Osteoblast (primary cell): ENCODE data around the gene DUT. TPM values are rescaled to one million over a fixed set of nuclear protein-coding genes. Genes with fewer than 3 reads are reported as not detected.
A peak's percentile ranks its signal among the peaks of the same experiment; 100 is the strongest.

ENCODE experiments used
- DNase-seq: peaks from one replicate; pipeline ENCODE4 v3.0.0; 2011; ENCODE audit warnings: low spot score, mixed read lengths; ENCODE audit not compliant: insufficient read length; ENCODE audit errors: missing footprints
- H2AFZ ChIP-seq: 2 replicates; pipeline ENCODE4 v1.6.0; 2011; ENCODE audit warnings: mild to moderate bottlenecking, low read length
- H3K27ac ChIP-seq: 2 replicates; pipeline ENCODE4 v1.5.1; 2011; ENCODE audit warnings: mild to moderate bottlenecking, low read depth, low read length, moderate library complexity
- H3K27me3 ChIP-seq: 2 replicates; pipeline ENCODE4 v1.6.0; 2012; ENCODE audit warnings: mild to moderate bottlenecking, control low read depth, inconsistent platforms, low read length, moderate library complexity; ENCODE audit not compliant: insufficient read depth
- H3K36me3 ChIP-seq: 2 replicates; pipeline ENCODE4 v1.5.1; 2011; ENCODE audit warnings: mild to moderate bottlenecking, low read length, control low read depth, moderate library complexity; ENCODE audit not compliant: insufficient read depth
- H3K4me1 ChIP-seq: 2 replicates; pipeline ENCODE4 v1.5.1; 2011; ENCODE audit warnings: mild to moderate bottlenecking, low read length, control low read depth, moderate library complexity; ENCODE audit not compliant: insufficient read depth
- H3K4me2 ChIP-seq: 2 replicates; pipeline ENCODE4 v1.6.0; 2011; ENCODE audit warnings: mild to moderate bottlenecking, low read length; ENCODE audit not compliant: insufficient read depth
- H3K4me3 ChIP-seq: fragments of 200-600 bp; sonication (generic); 3 replicates; pipeline ENCODE4 v1.5.1; 2012; ENCODE audit warnings: mild to moderate bottlenecking, low read length, inconsistent platforms; ENCODE audit not compliant: insufficient read depth
- H3K79me2 ChIP-seq: 2 replicates; pipeline ENCODE4 v1.6.0; 2012; ENCODE audit warnings: mild to moderate bottlenecking, low read length, control low read depth, inconsistent platforms; ENCODE audit not compliant: insufficient read depth
- H3K9me3 ChIP-seq: 2 replicates; pipeline ENCODE4 v1.5.1; 2011; ENCODE audit warnings: low read depth, low read length, control low read depth
- H4K20me1 ChIP-seq: 2 replicates; pipeline ENCODE4 v1.6.0; 2012; ENCODE audit warnings: mild to moderate bottlenecking, low read length, control low read depth; ENCODE audit not compliant: insufficient read depth
- small RNA-seq: library from RNA; depleted of rRNA; stranded (forward); fragments of <200 nt; gene quantifications from one replicate; pipeline ENCODE3, GENCODE V24; 2012
- total RNA-seq: library from RNA; depleted of rRNA; stranded (reverse); fragments of >200 nt; gene quantifications from 2 replicates; pipeline ENCODE4 v1.2.3, GENCODE V29; 2012
- TF ChIP-seq, protein P1 (sequence below): IDR thresholded peaks from 2 replicates; pipeline ENCODE4 v1.5.1; 2011; ENCODE audit warnings: mild to moderate bottlenecking, low read depth, low read length, moderate library complexity; ENCODE audit errors: extremely low read depth

DUT gene
- total RNA-seq, 1 donor: 49.2 TPM

DNA sequence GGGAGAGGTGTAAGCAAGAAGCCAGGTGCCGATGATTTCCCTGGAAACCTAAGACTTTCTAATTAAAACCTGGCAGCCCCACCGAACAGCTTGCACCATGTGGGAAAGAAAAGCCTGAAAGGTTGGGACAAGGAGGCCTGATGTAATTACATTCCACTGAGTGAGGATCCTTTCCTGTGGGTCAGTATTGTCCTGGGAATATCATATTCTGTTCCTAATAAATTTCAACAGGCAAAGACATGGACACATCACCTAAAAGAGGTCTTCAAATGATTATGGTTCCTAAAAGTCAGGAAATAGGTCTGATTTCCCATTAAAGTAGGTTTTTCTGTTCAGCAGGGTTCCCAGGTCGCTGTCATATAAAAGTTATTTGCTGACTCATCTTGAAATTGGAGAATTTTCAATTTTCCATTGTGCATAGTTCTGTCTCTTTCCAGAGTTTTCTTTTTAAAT, 58.5 kb downstream of the DUT start:
- H3K27me3 ChIP-seq: no peaks in the 10 kb centered on the region
- TF ChIP-seq, protein P1, sequence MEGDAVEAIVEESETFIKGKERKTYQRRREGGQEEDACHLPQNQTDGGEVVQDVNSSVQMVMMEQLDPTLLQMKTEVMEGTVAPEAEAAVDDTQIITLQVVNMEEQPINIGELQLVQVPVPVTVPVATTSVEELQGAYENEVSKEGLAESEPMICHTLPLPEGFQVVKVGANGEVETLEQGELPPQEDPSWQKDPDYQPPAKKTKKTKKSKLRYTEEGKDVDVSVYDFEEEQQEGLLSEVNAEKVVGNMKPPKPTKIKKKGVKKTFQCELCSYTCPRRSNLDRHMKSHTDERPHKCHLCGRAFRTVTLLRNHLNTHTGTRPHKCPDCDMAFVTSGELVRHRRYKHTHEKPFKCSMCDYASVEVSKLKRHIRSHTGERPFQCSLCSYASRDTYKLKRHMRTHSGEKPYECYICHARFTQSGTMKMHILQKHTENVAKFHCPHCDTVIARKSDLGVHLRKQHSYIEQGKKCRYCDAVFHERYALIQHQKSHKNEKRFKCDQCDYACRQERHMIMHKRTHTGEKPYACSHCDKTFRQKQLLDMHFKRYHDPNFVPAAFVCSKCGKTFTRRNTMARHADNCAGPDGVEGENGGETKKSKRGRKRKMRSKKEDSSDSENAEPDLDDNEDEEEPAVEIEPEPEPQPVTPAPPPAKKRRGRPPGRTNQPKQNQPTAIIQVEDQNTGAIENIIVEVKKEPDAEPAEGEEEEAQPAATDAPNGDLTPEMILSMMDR: no peak
- peak overlapping the region; percentile 18 for H3K4me2 ChIP-seq
- peak overlapping the region; percentile 85 for H3K27ac ChIP-seq
- DNase-seq: peak; percentile 44
- H3K4me3 ChIP-seq: no peak overlapping the region
- no peaks in the 10 kb centered on the region for H3K9me3 ChIP-seq
- no peak overlapping the region for H2AFZ ChIP-seq
- no peaks in the 10 kb centered on the region for H3K36me3 ChIP-seq
- H3K4me1 ChIP-seq: peaks cover 49% of the 10 kb centered on the region
- H4K20me1 ChIP-seq: no peaks in the 10 kb centered on the region
- H3K79me2 ChIP-seq: no peaks in the 10 kb centered on the region

DNA sequence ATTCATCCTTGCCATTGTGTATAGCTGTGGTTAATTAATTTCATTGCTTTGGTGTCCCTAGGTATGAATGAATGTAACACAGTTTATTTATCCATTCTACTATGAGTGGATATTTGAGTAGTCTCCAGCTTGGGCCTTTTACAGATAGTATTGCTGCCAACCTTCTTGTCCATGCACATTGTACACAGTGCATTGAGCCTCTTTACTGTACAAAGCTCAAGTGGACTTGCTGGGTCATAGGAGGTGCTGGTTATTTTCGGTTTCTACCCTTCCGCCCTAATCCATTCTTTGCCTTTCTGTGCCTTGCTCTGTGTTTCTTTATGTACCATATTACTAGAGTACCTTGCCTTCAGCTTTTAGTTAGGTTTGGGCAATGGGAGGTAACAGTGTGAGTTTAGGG, 60.7 kb downstream of the DUT start:
- Histone ChIP-seq H3K4me3 (no peak overlapping the region), H2AFZ (no peak overlapping the region), H3K27me3 (no peaks in the 10 kb centered on the region), H3K27ac (no peak overlapping the region), H3K36me3 (no peaks in the 10 kb centered on the region), H3K4me1 (peaks cover 56% of the 10 kb centered on the region), H3K9me3 (no peaks in the 10 kb centered on the region), H3K4me2 (no peak overlapping the region), H4K20me1 (no peaks in the 10 kb centered on the region), H3K79me2 (no peaks in the 10 kb centered on the region)
- TF ChIP-seq, protein P1: no peak
- no peak for DNase-seq

DNA sequence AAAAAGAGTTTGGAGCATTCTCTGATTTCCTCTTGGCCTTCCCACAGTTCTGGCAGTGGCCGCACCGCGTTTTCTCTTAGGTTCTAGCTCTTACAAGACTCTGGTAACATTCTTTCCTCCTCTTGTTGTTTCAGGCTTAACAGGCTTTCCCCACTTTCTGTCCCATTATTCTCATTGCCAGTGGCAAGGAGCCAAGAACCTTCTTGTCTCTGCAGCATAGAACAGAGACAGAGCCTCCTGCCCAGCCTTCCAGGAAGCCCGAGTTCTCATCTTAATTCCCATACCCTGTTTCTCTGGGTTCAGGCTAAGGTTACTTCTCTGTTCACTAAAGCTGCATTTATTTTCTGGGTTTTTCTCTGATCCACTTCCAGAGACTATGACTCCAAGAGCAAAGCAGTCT, 61.1 kb downstream of the DUT start:
- TF ChIP-seq, protein P1: no peak
- Histone ChIP-seq H3K27ac (no peak overlapping the region), H3K9me3 (no peaks in the 10 kb centered on the region), H3K4me1 (peaks cover 56% of the 10 kb centered on the region), H3K4me2 (no peak overlapping the region), H3K79me2 (no peaks in the 10 kb centered on the region), H3K4me3 (no peak overlapping the region), H2AFZ (no peak overlapping the region), H3K27me3 (no peaks in the 10 kb centered on the region), H3K36me3 (no peaks in the 10 kb centered on the region), H4K20me1 (no peaks in the 10 kb centered on the region)
- DNase-seq: peak; percentile 22

Small RNAs within 50 kb of the gene (small RNA-seq; reads per million reads assigned to genes)
- gene RF00019: not detected

Other genes with a start within 250 kb of the DUT start
- not detected in 2 replicates for gene SLC24A5, start 210.4 kb upstream of the DUT start, total RNA-seq
- 0.88 and 1.1 TPM in 2 replicates for gene MYEF2, start 153.1 kb upstream of the DUT start, total RNA-seq
- not detected in 2 replicates for gene CTXN2, start 139.8 kb upstream of the DUT start, total RNA-seq
- not detected in 2 replicates for gene SLC12A1, start 125.1 kb upstream of the DUT start, total RNA-seq